ENCODE data around the gene PAX5. TPM values are rescaled to one million over a fixed set of nuclear protein-coding genes. Genes with fewer than 3 reads are reported as not detected.
A peak's percentile ranks its signal among the peaks of the same experiment; 100 is the strongest.

PAX5 gene
- total RNA-seq, 4 donors from 2014 or later = 0.95 to 61.9 (median 3.6) TPM; not detected in 1

- H3K27me3 ChIP-seq = no peaks in the 10 kb centered on the region
- no peak for TF ChIP-seq POLR2A (IDR thresholded peaks at IDR 0.05)
- TF ChIP-seq CTCF (IDR thresholded peaks at IDR 0.05) = no peak
- H3K27ac ChIP-seq = no peak overlapping the region
- H3K4me3 ChIP-seq = no peak overlapping the region
- no peaks in the 10 kb centered on the region for H3K9me3 ChIP-seq
- peaks cover 0 to 4% (median 0%) of the 10 kb centered on the region in 4 donors for H3K4me1 ChIP-seq
- DNase-seq = peak in 1 of 3 donors; percentile 35
- no peaks in the 10 kb centered on the region for H3K36me3 ChIP-seq
Observed at GRCh38 chr9:36882594-36882993, 151.5 kb downstream of the PAX5 start.

GRCh38 chr9:36881743-36882441 lies 152.2 kb downstream of the PAX5 start:
- peak in 1 of 3 donors; percentile 30 for DNase-seq
- H3K4me3 ChIP-seq = no peak overlapping the region
- peaks cover 0 to 4% (median 0%) of the 10 kb centered on the region in 4 donors for H3K4me1 ChIP-seq
- no peaks in the 10 kb centered on the region for H3K27me3 ChIP-seq
- no peaks in the 10 kb centered on the region for H3K9me3 ChIP-seq
- TF ChIP-seq POLR2A (IDR thresholded peaks at IDR 0.05) = no peak
- TF ChIP-seq CTCF (IDR thresholded peaks at IDR 0.05) = no peak
- H3K27ac ChIP-seq = no peak overlapping the region
- no peaks in the 10 kb centered on the region for H3K36me3 ChIP-seq

GRCh38 chr9:36881316-36881715 lies 152.8 kb downstream of the PAX5 start:
- H3K4me3 ChIP-seq = no peak overlapping the region
- peak in 1 of 3 donors; percentile 25 for DNase-seq

GRCh38 chr9:36880075-36880474 lies 154.0 kb downstream of the PAX5 start:
- Histone ChIP-seq H3K36me3 (no peaks in the 10 kb centered on the region), H3K4me1 (peaks cover 0 to 4% (median 0%) of the 10 kb centered on the region in 4 donors), H3K9me3 (no peaks in the 10 kb centered on the region), H3K27ac (no peak overlapping the region), H3K4me3 (no peak overlapping the region), H3K27me3 (no peaks in the 10 kb centered on the region)
- no peak for TF ChIP-seq POLR2A (IDR thresholded peaks at IDR 0.05)
- TF ChIP-seq CTCF (IDR thresholded peaks at IDR 0.05) = no peak
- DNase-seq = peak in 1 of 3 donors; percentile 32

More at GRCh38 chr9:36881316-36881715, 152.8 kb downstream of the PAX5 start:
- Histone ChIP-seq H3K27ac (no peak overlapping the region), H3K36me3 (no peaks in the 10 kb centered on the region), H3K9me3 (no peaks in the 10 kb centered on the region), H3K4me1 (peaks cover 0 to 4% (median 0%) of the 10 kb centered on the region in 4 donors), H3K27me3 (no peaks in the 10 kb centered on the region)
- TF ChIP-seq POLR2A (IDR thresholded peaks at IDR 0.05) (no peak), CTCF (IDR thresholded peaks at IDR 0.05) (no peak)

- peak in 1 of 3 donors; percentile 21 for DNase-seq
- Histone ChIP-seq H3K9me3 (no peaks in the 10 kb centered on the region), H3K36me3 (no peaks in the 10 kb centered on the region), H3K4me3 (no peak overlapping the region), H3K27ac (peak overlapping the region in 1 of 4 donors; percentile 10), H3K4me1 (peaks cover 0 to 4% (median 0%) of the 10 kb centered on the region in 4 donors), H3K27me3 (no peaks in the 10 kb centered on the region)
- TF ChIP-seq POLR2A (IDR thresholded peaks at IDR 0.05) (no peak), CTCF (IDR thresholded peaks at IDR 0.05) (no peak)
Observed at GRCh38 chr9:36878986-36879982, 154.8 kb downstream of the PAX5 start.
